ENCODE data around the gene ANKRD13B. TPM values are rescaled to one million over a fixed set of nuclear protein-coding genes. Genes with fewer than 3 reads are reported as not detected.
A peak's percentile ranks its signal among the peaks of the same experiment; 100 is the strongest.

The ANKRD13B gene
- total and polyA plus RNA-seq, 2 donors (not counting 1 experiment from before 2014, with no cell fraction given): 1.6 to 2.8 TPM

- peaks cover 26% of the 10 kb centered on the region for H3K4me1 Mint-ChIP-seq
- Histone ChIP-seq H3K27me3 (replicated peaks in 1 of 4; ENCODE audit: control extremely low read depth in 1 of 4, control insufficient read depth in 3 of 4, insufficient read depth in 4 of 4, low read length in 3 of 4) (no peaks in the 10 kb centered on the region), H3K4me2 (replicated peaks; ENCODE audit: low read depth, low read length, poor library complexity, severe bottlenecking) (peak overlapping the region; percentile 68), H3K36me3 (replicated peaks in 1 of 2; ENCODE audit: control extremely low read depth in 1 of 2, control insufficient read depth in 1 of 2, extremely low read depth in 1 of 2, insufficient read depth in 2 of 2, low read length in 1 of 2) (peaks cover 0 to 42% of the 10 kb centered on the region in 2 experiments), H4K20me1 (ENCODE audit: control insufficient read depth, insufficient read depth, low read length, poor library complexity, severe bottlenecking) (peaks cover 37% of the 10 kb centered on the region), H3K4me3 (ENCODE audit: control extremely low read depth in 1 of 5, extremely low read depth in 1 of 5, insufficient read depth in 1 of 5, low read depth in 2 of 5, low read length in 4 of 5) (no peak overlapping the region), H3K4me1 (ENCODE audit: control insufficient read depth in 2 of 2, insufficient read depth in 2 of 2, low read length in 2 of 2) (peaks cover 15 to 28% of the 10 kb centered on the region in 2 donors), H3K9me3 (ENCODE audit: control extremely low read depth in 1 of 3, control insufficient read depth in 2 of 3, insufficient read depth in 1 of 3, low read length in 2 of 3) (no peaks in the 10 kb centered on the region), H2AFZ (ENCODE audit: insufficient read depth, low read depth, low read length, poor library complexity, severe bottlenecking) (no peak overlapping the region), H3K79me2 (ENCODE audit: control insufficient read depth, insufficient read depth, low read length) (peaks cover 9% of the 10 kb centered on the region), H3K9ac (ENCODE audit: low read length) (no peak overlapping the region), H3K27ac (ENCODE audit: low read length in 2 of 2) (no peak overlapping the region)
- intact Hi-C loops (cut with micrococcal nuclease): loop anchor here (1.0 kb wide), 1 partner anchor 203 kb away; no protein-coding TSS in a partner anchor
- TF ChIP-seq CTCF (IDR thresholded peaks at IDR 0.05) (peak; percentile 76), EZH2 (IDR thresholded peaks at IDR 0.05; ENCODE audit: borderline replicate concordance, insufficient read depth, low read depth, low read length, poor library complexity, severe bottlenecking) (no peak)
- ChIA-PET CTCF (interaction anchor here (0.6 to 24.3 kb wide), 18 partner anchors 12 to 532 kb away, joined by 3 to 336 read pairs (median 4); partner anchors contain the start of gene ANKRD13B), POLR2A (interaction anchor here (0.5 to 1.0 kb wide), 4 partner anchors 9 to 188 kb away, joined by 3 to 6 read pairs (median 4); no protein-coding TSS in a partner anchor)
- no peak overlapping the region for H3K4me3 Mint-ChIP-seq
- ATAC-seq (ENCODE audit: low read depth): peak; percentile 34
- H3K27me3 Mint-ChIP-seq: no peaks in the 10 kb centered on the region
- H3K27ac Mint-ChIP-seq: no peak overlapping the region
- no peaks in the 10 kb centered on the region for H3K9me3 Mint-ChIP-seq (ENCODE audit: insufficient read depth)
- 58% methylated on average over 37 of the region's 62 CpGs for WGBS (ENCODE audit: insufficient coverage)
- peak; percentile 81 for DNase-seq
These were observed 20.0 kb upstream of the ANKRD13B start for GRCh38 chr17:29572691-29573557.

- H3K27me3 Mint-ChIP-seq: no peaks in the 10 kb centered on the region
- Histone ChIP-seq H2AFZ (ENCODE audit: insufficient read depth, low read depth, low read length, poor library complexity, severe bottlenecking) (no peak overlapping the region), H3K4me3 (ENCODE audit: control extremely low read depth in 1 of 5, extremely low read depth in 1 of 5, insufficient read depth in 1 of 5, low read depth in 2 of 5, low read length in 4 of 5) (no peak overlapping the region), H3K27ac (ENCODE audit: low read length in 2 of 2) (no peak overlapping the region), H3K9me3 (ENCODE audit: control extremely low read depth in 1 of 3, control insufficient read depth in 2 of 3, insufficient read depth in 1 of 3, low read length in 2 of 3) (no peaks in the 10 kb centered on the region), H4K20me1 (ENCODE audit: control insufficient read depth, insufficient read depth, low read length, poor library complexity, severe bottlenecking) (peaks cover 37% of the 10 kb centered on the region), H3K4me1 (ENCODE audit: control insufficient read depth in 2 of 2, insufficient read depth in 2 of 2, low read length in 2 of 2) (peaks cover 15 to 28% of the 10 kb centered on the region in 2 donors), H3K79me2 (ENCODE audit: control insufficient read depth, insufficient read depth, low read length) (peaks cover 10% of the 10 kb centered on the region), H3K9ac (ENCODE audit: low read length) (no peak overlapping the region), H3K4me2 (replicated peaks; ENCODE audit: low read depth, low read length, poor library complexity, severe bottlenecking) (no peak overlapping the region), H3K36me3 (replicated peaks in 1 of 2; ENCODE audit: control extremely low read depth in 1 of 2, control insufficient read depth in 1 of 2, extremely low read depth in 1 of 2, insufficient read depth in 2 of 2, low read length in 1 of 2) (peaks cover 0 to 48% of the 10 kb centered on the region in 2 experiments), H3K27me3 (replicated peaks in 1 of 4; ENCODE audit: control extremely low read depth in 1 of 4, control insufficient read depth in 3 of 4, insufficient read depth in 4 of 4, low read length in 3 of 4) (no peaks in the 10 kb centered on the region)
- no peaks in the 10 kb centered on the region for H3K9me3 Mint-ChIP-seq (ENCODE audit: insufficient read depth)
- no peak overlapping the region for H3K27ac Mint-ChIP-seq
- no peak for TF ChIP-seq CTCF (IDR thresholded peaks at IDR 0.05)
- no peak for TF ChIP-seq EZH2 (IDR thresholded peaks at IDR 0.05; ENCODE audit: borderline replicate concordance, insufficient read depth, low read depth, low read length, poor library complexity, severe bottlenecking)
- intact Hi-C loops (cut with micrococcal nuclease): loop anchor here (1.0 kb wide), 1 partner anchor 203 kb away; no protein-coding TSS in a partner anchor
- no peak for ATAC-seq (ENCODE audit: low read depth)
- ChIA-PET CTCF (interaction anchor here (1.0 to 24.3 kb wide), 15 partner anchors 11 to 531 kb away, joined by 3 to 336 read pairs (median 5); partner anchors contain the start of gene ANKRD13B), POLR2A (interaction anchor here (0.7 to 1.0 kb wide), 2 partner anchors 44 to 305 kb away, joined by 4 to 6 read pairs; no protein-coding TSS in a partner anchor)
- H3K4me3 Mint-ChIP-seq: no peak overlapping the region
- H3K4me1 Mint-ChIP-seq: peaks cover 26% of the 10 kb centered on the region
- DNase-seq: no peak
- 83% methylated on average over 1 of the region's 6 CpGs for WGBS (ENCODE audit: insufficient coverage)
These were observed 19.4 kb upstream of the ANKRD13B start for GRCh38 chr17:29573558-29573869.
